ENCODE data around the gene EMC6. TPM values are rescaled to one million over a fixed set of nuclear protein-coding genes. Genes with fewer than 3 reads are reported as not detected.

EMC6 gene
- total RNA-seq, 3 donors from 2014 or later (not counting 1 experiment from before 2014, with no cell fraction given), result 29.3 to 34.7 (median 32.1) TPM

GRCh38 chr17:3681565-3681964, 13.0 kb downstream of the EMC6 start:
- 85% methylated on average over 20 of the region's 20 CpGs for WGBS (ENCODE audit: insufficient coverage)

GRCh38 chr17:3682033-3682432, 13.4 kb downstream of the EMC6 start:
- no peaks in the 10 kb centered on the region for H3K9me3 Mint-ChIP-seq
- Histone ChIP-seq H3K4me1 (ENCODE audit: control insufficient read depth, insufficient read depth, low read length) (peaks cover 20% of the 10 kb centered on the region), H3K27ac (ENCODE audit: low read length) (no peak overlapping the region), H3K4me3 (ENCODE audit: low read length) (no peak overlapping the region), H3K27me3 (ENCODE audit: control insufficient read depth, insufficient read depth, low read length) (no peaks in the 10 kb centered on the region), H3K36me3 (ENCODE audit: control insufficient read depth, insufficient read depth, low read length) (no peaks in the 10 kb centered on the region), H3K9me3 (ENCODE audit: control insufficient read depth, insufficient read depth, low read length) (no peaks in the 10 kb centered on the region)
- whole genome bisulfite sequencing (ENCODE audit: insufficient coverage), result 98% methylated on average over 12 of the region's 12 CpGs
- no peak overlapping the region for H3K27ac Mint-ChIP-seq
- no peaks in the 10 kb centered on the region for H3K36me3 Mint-ChIP-seq
- H3K4me1 Mint-ChIP-seq, result peaks cover 0 to 6% of the 10 kb centered on the region in 2 donors
- no peaks in the 10 kb centered on the region for H3K27me3 Mint-ChIP-seq (ENCODE audit: low read depth in 2 of 2)
- DNase-seq (no peak), ATAC-seq (no peak)
- H3K4me3 Mint-ChIP-seq, result no peak overlapping the region
- intact Hi-C loops (cut with micrococcal nuclease), result loop anchor here (2.0 kb wide), 2 partner anchors 55 to 145 kb away; no protein-coding TSS in a partner anchor
- TF ChIP-seq CTCF (IDR thresholded peaks at IDR 0.05), result no peak

More at GRCh38 chr17:3681565-3681964, 13.0 kb downstream of the EMC6 start:
- Mint-ChIP-seq H3K36me3 (no peaks in the 10 kb centered on the region), H3K27ac (no peak overlapping the region), H3K4me3 (no peak overlapping the region), H3K9me3 (no peaks in the 10 kb centered on the region), H3K27me3 (ENCODE audit: low read depth in 2 of 2) (no peaks in the 10 kb centered on the region), H3K4me1 (peaks cover 0 to 6% of the 10 kb centered on the region in 2 donors)
- Histone ChIP-seq H3K4me1 (ENCODE audit: control insufficient read depth, insufficient read depth, low read length) (peaks cover 20% of the 10 kb centered on the region), H3K27ac (ENCODE audit: low read length) (no peak overlapping the region), H3K4me3 (ENCODE audit: low read length) (no peak overlapping the region), H3K36me3 (ENCODE audit: control insufficient read depth, insufficient read depth, low read length) (no peaks in the 10 kb centered on the region), H3K27me3 (ENCODE audit: control insufficient read depth, insufficient read depth, low read length) (no peaks in the 10 kb centered on the region), H3K9me3 (ENCODE audit: control insufficient read depth, insufficient read depth, low read length) (no peaks in the 10 kb centered on the region)
- DNase-seq (no peak), ATAC-seq (no peak)
- intact Hi-C loops (cut with micrococcal nuclease), result no loop called here
- no peak for TF ChIP-seq CTCF (IDR thresholded peaks at IDR 0.05)

- Histone ChIP-seq H3K27me3 (ENCODE audit: control insufficient read depth, insufficient read depth, low read length) (no peaks in the 10 kb centered on the region), H3K9me3 (ENCODE audit: control insufficient read depth, insufficient read depth, low read length) (no peaks in the 10 kb centered on the region), H3K36me3 (ENCODE audit: control insufficient read depth, insufficient read depth, low read length) (no peaks in the 10 kb centered on the region), H3K27ac (ENCODE audit: low read length) (no peak overlapping the region), H3K4me3 (ENCODE audit: low read length) (no peak overlapping the region), H3K4me1 (ENCODE audit: control insufficient read depth, insufficient read depth, low read length) (peaks cover 20% of the 10 kb centered on the region)
- H3K27me3 Mint-ChIP-seq (ENCODE audit: low read depth in 2 of 2), result no peaks in the 10 kb centered on the region
- ATAC-seq, result peak; percentile 92 to 99 (median 94)
- H3K4me3 Mint-ChIP-seq, result no peak overlapping the region
- WGBS (ENCODE audit: insufficient coverage), result 8% methylated on average over 6 of the region's 10 CpGs
- intact Hi-C loops (cut with micrococcal nuclease), result loop anchor here (2.0 kb wide), 2 partner anchors 54 to 144 kb away; no protein-coding TSS in a partner anchor
- peak; percentile 96 for TF ChIP-seq CTCF (IDR thresholded peaks at IDR 0.05)
- peak overlapping the region in 1 of 2 donors; percentile 42 for H3K27ac Mint-ChIP-seq
- H3K4me1 Mint-ChIP-seq, result peaks cover 0 to 6% of the 10 kb centered on the region in 2 donors
- no peaks in the 10 kb centered on the region for H3K36me3 Mint-ChIP-seq
- no peaks in the 10 kb centered on the region for H3K9me3 Mint-ChIP-seq
- peak; percentile 46 to 82 for DNase-seq
These were observed 14.5 kb downstream of the EMC6 start for GRCh38 chr17:3683054-3683511.

- no peak overlapping the region for H3K27ac ChIP-seq (ENCODE audit: low read length)
- H3K27ac Mint-ChIP-seq, result no peak overlapping the region
- no peak overlapping the region for H3K4me3 Mint-ChIP-seq
- no peaks in the 10 kb centered on the region for H3K9me3 Mint-ChIP-seq
- ATAC-seq, result no peak
- H3K9me3 ChIP-seq (ENCODE audit: control insufficient read depth, insufficient read depth, low read length), result no peaks in the 10 kb centered on the region
- H3K36me3 Mint-ChIP-seq, result no peaks in the 10 kb centered on the region
- 80% methylated on average over 10 of the region's 13 CpGs for WGBS (ENCODE audit: insufficient coverage)
- peaks cover 0 to 6% of the 10 kb centered on the region in 2 donors for H3K4me1 Mint-ChIP-seq
- intact Hi-C loops (cut with micrococcal nuclease), result no loop called here
- no peaks in the 10 kb centered on the region for H3K27me3 ChIP-seq (ENCODE audit: control insufficient read depth, insufficient read depth, low read length)
- H3K4me1 ChIP-seq (ENCODE audit: control insufficient read depth, insufficient read depth, low read length), result peaks cover 33% of the 10 kb centered on the region
- no peaks in the 10 kb centered on the region for H3K27me3 Mint-ChIP-seq (ENCODE audit: low read depth in 2 of 2)
- H3K36me3 ChIP-seq (ENCODE audit: control insufficient read depth, insufficient read depth, low read length), result no peaks in the 10 kb centered on the region
- no peak for DNase-seq
- no peak overlapping the region for H3K4me3 ChIP-seq (ENCODE audit: low read length)
- TF ChIP-seq CTCF (IDR thresholded peaks at IDR 0.05), result no peak
These were observed 16.6 kb downstream of the EMC6 start for GRCh38 chr17:3685174-3685573.

Data from natural killer cell (primary cell).